Measurements from ENCODE around the gene EXOC6. TPM values are rescaled to one million over a fixed set of nuclear protein-coding genes. Genes with fewer than 3 reads are reported as not detected.

Gene EXOC6, protein sequence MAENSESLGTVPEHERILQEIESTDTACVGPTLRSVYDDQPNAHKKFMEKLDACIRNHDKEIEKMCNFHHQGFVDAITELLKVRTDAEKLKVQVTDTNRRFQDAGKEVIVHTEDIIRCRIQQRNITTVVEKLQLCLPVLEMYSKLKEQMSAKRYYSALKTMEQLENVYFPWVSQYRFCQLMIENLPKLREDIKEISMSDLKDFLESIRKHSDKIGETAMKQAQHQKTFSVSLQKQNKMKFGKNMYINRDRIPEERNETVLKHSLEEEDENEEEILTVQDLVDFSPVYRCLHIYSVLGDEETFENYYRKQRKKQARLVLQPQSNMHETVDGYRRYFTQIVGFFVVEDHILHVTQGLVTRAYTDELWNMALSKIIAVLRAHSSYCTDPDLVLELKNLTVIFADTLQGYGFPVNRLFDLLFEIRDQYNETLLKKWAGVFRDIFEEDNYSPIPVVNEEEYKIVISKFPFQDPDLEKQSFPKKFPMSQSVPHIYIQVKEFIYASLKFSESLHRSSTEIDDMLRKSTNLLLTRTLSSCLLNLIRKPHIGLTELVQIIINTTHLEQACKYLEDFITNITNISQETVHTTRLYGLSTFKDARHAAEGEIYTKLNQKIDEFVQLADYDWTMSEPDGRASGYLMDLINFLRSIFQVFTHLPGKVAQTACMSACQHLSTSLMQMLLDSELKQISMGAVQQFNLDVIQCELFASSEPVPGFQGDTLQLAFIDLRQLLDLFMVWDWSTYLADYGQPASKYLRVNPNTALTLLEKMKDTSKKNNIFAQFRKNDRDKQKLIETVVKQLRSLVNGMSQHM
- total RNA-seq, result 10.1 and 20.7 TPM in 2 replicates

DNA sequence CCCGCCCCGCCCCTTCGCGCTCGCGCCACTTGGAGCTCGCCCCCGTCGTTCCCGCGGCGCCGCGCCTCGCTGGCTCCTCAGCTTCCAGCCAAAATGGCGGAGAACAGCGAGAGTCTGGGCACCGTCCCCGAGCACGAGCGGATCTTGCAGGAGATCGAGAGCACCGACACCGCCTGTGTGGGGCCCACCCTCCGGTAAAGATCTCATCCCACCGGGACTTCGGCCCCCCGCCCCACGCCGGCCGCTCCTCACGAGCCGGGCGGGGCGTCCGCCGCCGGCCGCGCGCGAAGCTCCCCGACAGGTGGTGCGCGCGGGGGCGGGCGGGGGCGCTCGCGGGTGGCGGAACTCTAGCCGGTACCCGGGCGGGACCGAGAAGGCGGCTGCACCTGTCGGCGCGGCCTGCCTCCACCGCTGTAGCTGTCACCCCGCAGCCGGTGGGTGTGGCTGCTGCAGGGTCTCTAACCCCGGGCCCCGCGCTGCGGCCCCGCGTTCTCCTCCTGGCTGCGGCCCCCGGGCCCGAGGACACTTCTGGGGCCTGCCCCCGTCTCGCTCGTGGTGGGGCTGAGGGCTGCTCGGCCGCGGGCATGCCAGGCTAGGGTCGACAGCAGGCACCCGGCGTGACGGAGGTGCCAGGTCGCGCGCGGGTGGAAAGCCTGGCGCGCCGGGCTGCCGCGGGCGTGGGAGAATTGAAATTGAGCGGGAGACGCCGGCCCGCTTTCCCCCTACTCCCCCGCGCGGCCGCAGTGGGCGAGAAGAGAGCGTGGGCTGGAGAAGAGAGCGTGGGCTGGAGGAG is at the start of gene EXOC6:
Gene EXOC6, plus strand, starts transcription at position 80 of the 793 bp plus-strand sequence. Its CDS starts 14 bp downstream, at position 94.

GRCh38 chr10:93059975-93060886 is 211.9 kb downstream of the EXOC6 start, which contains the start of gene CYP26C1:
TSS of gene CYP26C1 (plus strand) at chr10:93060798. CDS start at chr10:93061264, 466 bp downstream.

GRCh38 chr10:93073539-93074146 is 225.3 kb downstream of the EXOC6 start, which contains the start of gene CYP26A1:
TSS of gene CYP26A1 (plus strand) at chr10:93073893. CDS start at chr10:93073935, 42 bp downstream.

Other genes starting within 250 kb of the EXOC6 start
- gene HHEX, start 158.6 kb upstream of the EXOC6 start, total RNA-seq, result 0.62 and 0.66 TPM in 2 replicates
- gene CYP26C1, start 212.3 kb downstream of the EXOC6 start, total RNA-seq, result 0.12 TPM in 1 of 2 replicates, not detected in the other
- not detected in 2 replicates for gene CYP26A1, start 225.4 kb downstream of the EXOC6 start, total RNA-seq

Measured in uterine smooth muscle cell (primary cell).